Mesenchymal stem cell (in vitro differentiated cells and primary cell): ENCODE measurements around the gene FAM78A.
A peak's percentile ranks its signal among the peaks of the same experiment; 100 is the strongest.

Source experiments
- DNase-seq: peaks from one replicate; pipeline ENCODE4 v3.0.0-alpha.2; 2013
- H2AFZ ChIP-seq: one replicate; pipeline ENCODE4 v1.6.1; 2013; ENCODE audit warnings: low read depth, mild to moderate bottlenecking, control low read depth, inconsistent platforms, low read length, moderate library complexity
- H2AK5ac ChIP-seq: 2 replicates; pipeline ENCODE4 v1.6.1; 2013; ENCODE audit warnings: low read length, moderate library complexity, mild to moderate bottlenecking, inconsistent platforms; ENCODE audit not compliant: severe bottlenecking
- H2BK120ac ChIP-seq: one replicate; pipeline ENCODE4 v1.6.1; 2013; ENCODE audit warnings: low read depth, mild to moderate bottlenecking, inconsistent platforms, low read length, moderate library complexity
- H2BK12ac ChIP-seq, 2 experiments: one replicate each; pipeline ENCODE4 v1.6.1; 2013; ENCODE audit warnings: inconsistent platforms in 2 of 2, low read length in 2 of 2, mild to moderate bottlenecking in 2 of 2, moderate library complexity in 2 of 2, control low read depth in 1 of 2
- H2BK15ac ChIP-seq: one replicate; pipeline ENCODE4 v1.6.1; 2013; ENCODE audit warnings: mild to moderate bottlenecking, low read depth, inconsistent platforms; ENCODE audit not compliant: poor library complexity, severe bottlenecking
- H2BK5ac ChIP-seq: 2 replicates; pipeline ENCODE4 v1.6.1; 2013; ENCODE audit warnings: low read depth, mild to moderate bottlenecking, low read length, control low read depth, inconsistent platforms; ENCODE audit not compliant: poor library complexity, severe bottlenecking
- H3K14ac ChIP-seq, 2 experiments: one replicate each; pipeline ENCODE4 v1.6.1; 2013; ENCODE audit warnings: inconsistent platforms in 2 of 2, low read length in 2 of 2, control low read depth in 1 of 2, mild to moderate bottlenecking in 1 of 2, moderate library complexity in 1 of 2
- H3K18ac ChIP-seq, 2 experiments: one replicate each; pipeline ENCODE4 v1.6.1; 2013; ENCODE audit warnings: inconsistent platforms in 2 of 2, low read length in 2 of 2, control low read depth in 1 of 2, low read depth in 1 of 2, mild to moderate bottlenecking in 1 of 2
- H3K23ac ChIP-seq, 2 experiments: one replicate each; pipeline ENCODE4 v1.6.1; 2013; ENCODE audit warnings: inconsistent platforms in 2 of 2, low read length in 2 of 2, mild to moderate bottlenecking in 2 of 2, moderate library complexity in 2 of 2, control low read depth in 1 of 2
- H3K27ac ChIP-seq: 2 replicates; pipeline ENCODE4 v1.5.1; 2013; ENCODE audit warnings: mild to moderate bottlenecking, moderate library complexity, low read length, control low read depth, inconsistent platforms; ENCODE audit not compliant: poor library complexity, severe bottlenecking
- H3K27me3 ChIP-seq, 2 experiments: 2 replicates each; pipeline versions ENCODE4 v1.6.1 to v1.7.0; 2013; ENCODE audit warnings: low read length in 2 of 2, mild to moderate bottlenecking in 2 of 2, moderate library complexity in 2 of 2, control low read depth in 1 of 2, inconsistent platforms in 1 of 2; ENCODE audit not compliant: control insufficient read depth in 1 of 2, insufficient read depth in 1 of 2
- H3K36me3 ChIP-seq, 2 experiments: 2 replicates each; pipeline versions ENCODE4 v1.6.1 to v1.7.0; 2013; ENCODE audit warnings: low read length in 2 of 2, control low read depth in 1 of 2, inconsistent platforms in 1 of 2, low read depth in 1 of 2, mild to moderate bottlenecking in 1 of 2; ENCODE audit not compliant: insufficient read depth in 2 of 2, control insufficient read depth in 1 of 2
- H3K4ac ChIP-seq, 2 experiments: one replicate each; pipeline ENCODE4 v1.6.1; 2013; ENCODE audit warnings: inconsistent platforms in 2 of 2, low read length in 2 of 2, mild to moderate bottlenecking in 2 of 2, moderate library complexity in 2 of 2, control low read depth in 1 of 2, low read depth in 1 of 2
- H3K4me1 ChIP-seq: 2 replicates; pipeline ENCODE4 v1.6.1; 2013; ENCODE audit warnings: low read depth, low read length, control low read depth; ENCODE audit not compliant: control insufficient read depth, insufficient read depth
- H3K4me2 ChIP-seq: 2 replicates; pipeline ENCODE4 v1.6.1; 2013; ENCODE audit warnings: low read length, mild to moderate bottlenecking, inconsistent platforms; ENCODE audit not compliant: poor library complexity, severe bottlenecking
- H3K4me3 ChIP-seq, 2 experiments: 2 replicates each; pipeline versions ENCODE4 v1.5.1 to v1.7.0; 2013; ENCODE audit warnings: low read length in 2 of 2, mild to moderate bottlenecking in 2 of 2, control low read depth in 1 of 2, low read depth in 1 of 2; ENCODE audit not compliant: insufficient read depth in 1 of 2
- H3K79me1 ChIP-seq: replicated peaks from 2 replicates; pipeline ENCODE4 v1.6.1; 2013; ENCODE audit warnings: mild to moderate bottlenecking, control low read depth, low read length, inconsistent platforms; ENCODE audit not compliant: poor library complexity, severe bottlenecking
- H3K9ac ChIP-seq: 2 replicates; pipeline ENCODE4 v1.7.0; 2013; ENCODE audit warnings: mild to moderate bottlenecking, low read length, moderate library complexity
- H3K9me3 ChIP-seq: 2 replicates; pipeline ENCODE4 v1.7.0; 2013; ENCODE audit warnings: mild to moderate bottlenecking, low read length; ENCODE audit not compliant: control insufficient read depth
- H4K8ac ChIP-seq: one replicate; pipeline ENCODE4 v1.6.1; 2013; ENCODE audit warnings: inconsistent platforms, mild to moderate bottlenecking, low read length, moderate library complexity
- H4K91ac ChIP-seq: one replicate; pipeline ENCODE4 v1.6.1; 2013; ENCODE audit warnings: mild to moderate bottlenecking, low read length, inconsistent platforms
- WGBS: methylation state at CpG from one replicate; pipeline ENCODE4 v1.1.7; 2013; ENCODE audit warnings: mixed read lengths; 5-methylcytosine and 5-hydroxymethylcytosine counted together

Gene FAM78A

GRCh38 chr9:131240047-131240921, 36.0 kb downstream of the FAM78A start:
- no peak for DNase-seq
- no peak overlapping the region for H2BK12ac ChIP-seq
- H3K14ac ChIP-seq, result no peak overlapping the region
- no peak overlapping the region for H4K8ac ChIP-seq
- no peak overlapping the region for H3K23ac ChIP-seq
- no peak overlapping the region for H2AK5ac ChIP-seq
- 69% methylated on average over 22 of the region's 22 CpGs for WGBS
- peaks cover 10 to 12% of the 10 kb centered on the region in 2 experiments for H3K36me3 ChIP-seq
- H3K9ac ChIP-seq, result no peak overlapping the region
- H3K4me2 ChIP-seq, result no peak overlapping the region
- H3K27ac ChIP-seq, result no peak overlapping the region
- peaks cover 0 to 18% of the 10 kb centered on the region in 2 experiments for H3K27me3 ChIP-seq
- H2AFZ ChIP-seq, result no peak overlapping the region
- H2BK15ac ChIP-seq, result no peak overlapping the region
- H3K4me1 ChIP-seq, result peaks cover 16% of the 10 kb centered on the region
- no peak overlapping the region for H2BK5ac ChIP-seq
- no peak overlapping the region for H3K4me3 ChIP-seq
- H4K91ac ChIP-seq, result no peak overlapping the region
- H2BK120ac ChIP-seq, result no peak overlapping the region
- peak overlapping the region in 1 of 2 experiments; percentile 28 for H3K18ac ChIP-seq
- H3K79me1 ChIP-seq, result no peaks in the 10 kb centered on the region
- H3K9me3 ChIP-seq, result peaks cover 3% of the 10 kb centered on the region
- H3K4ac ChIP-seq, result no peak overlapping the region

DNA sequence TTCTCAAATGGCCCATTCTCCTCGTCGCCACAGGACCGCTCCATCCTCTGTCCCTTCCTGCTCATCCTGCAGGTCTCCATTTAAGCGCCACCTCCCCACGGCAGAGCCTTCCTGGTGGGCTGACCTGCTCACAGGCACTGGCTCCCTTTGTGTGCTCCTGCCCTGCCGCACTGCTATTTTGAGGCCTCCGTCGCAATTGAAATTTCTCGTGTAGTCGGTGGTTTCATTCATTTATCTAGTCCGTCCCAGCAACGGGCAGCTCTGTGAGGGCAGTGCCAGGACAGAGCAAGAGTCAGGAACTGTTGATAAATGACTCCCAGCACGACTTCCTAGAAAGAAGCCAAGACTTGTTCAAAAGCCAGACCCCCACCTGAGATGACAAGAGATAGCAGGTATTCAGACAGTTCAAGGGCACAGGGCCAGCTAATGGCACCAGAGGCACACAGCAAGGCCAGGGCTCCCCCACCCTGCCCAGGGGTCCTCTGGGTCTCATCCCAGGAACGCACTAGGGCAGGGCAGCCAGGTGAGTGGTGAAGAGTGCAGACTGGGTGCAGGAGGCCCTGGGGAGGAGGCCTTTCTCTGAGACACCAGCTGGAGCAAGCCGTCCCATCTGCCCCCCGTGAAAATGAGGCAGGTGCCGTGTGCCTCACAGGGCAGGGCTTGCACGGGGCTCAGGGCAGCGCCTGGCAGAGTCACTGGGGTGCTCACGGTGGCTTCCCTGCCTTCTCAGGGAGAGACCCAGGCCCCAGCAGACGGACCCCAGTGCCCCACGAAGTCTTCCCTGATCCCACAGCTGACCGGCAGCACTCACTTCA, 36.9 kb downstream of the FAM78A start:
- no peak overlapping the region for H2BK120ac ChIP-seq
- no peak for DNase-seq
- H2AK5ac ChIP-seq, result peak overlapping the region; percentile 41
- H3K4ac ChIP-seq, result peak overlapping the region in 1 of 2 experiments; percentile 60
- H3K4me3 ChIP-seq, result no peak overlapping the region
- no peak overlapping the region for H2BK5ac ChIP-seq
- H3K4me2 ChIP-seq, result no peak overlapping the region
- H3K9me3 ChIP-seq, result peaks cover 3% of the 10 kb centered on the region
- peak overlapping the region in 1 of 2 experiments; percentile 58 for H2BK12ac ChIP-seq
- peaks cover 19% of the 10 kb centered on the region in 2 experiments for H3K36me3 ChIP-seq
- peak overlapping the region in 1 of 2 experiments; percentile 37 for H3K18ac ChIP-seq
- no peak overlapping the region for H2AFZ ChIP-seq
- H2BK15ac ChIP-seq, result peak overlapping the region; percentile 73
- H3K27ac ChIP-seq, result no peak overlapping the region
- peak overlapping the region; percentile 97 for H4K8ac ChIP-seq
- no peak overlapping the region for H3K14ac ChIP-seq
- 92% methylated on average over 23 of the region's 23 CpGs for WGBS
- H3K27me3 ChIP-seq, result peaks cover 0 to 18% of the 10 kb centered on the region in 2 experiments
- H3K4me1 ChIP-seq, result peaks cover 16% of the 10 kb centered on the region
- H3K23ac ChIP-seq, result no peak overlapping the region
- no peak overlapping the region for H3K9ac ChIP-seq
- no peaks in the 10 kb centered on the region for H3K79me1 ChIP-seq
- H4K91ac ChIP-seq, result peak overlapping the region; percentile 72

- Histone ChIP-seq H2BK15ac (peak overlapping the region; percentile 36), H3K4me2 (no peak overlapping the region), H3K4me3 (peak overlapping the region in 1 of 2 experiments; percentile 42), H3K4ac (peak overlapping the region; percentile 2 to 90), H4K91ac (peak overlapping the region; percentile 87), H3K4me1 (peaks cover 16% of the 10 kb centered on the region), H3K9me3 (peaks cover 3% of the 10 kb centered on the region), H3K9ac (peak overlapping the region; percentile 68), H3K27me3 (peaks cover 0 to 18% of the 10 kb centered on the region in 2 experiments), H3K23ac (no peak overlapping the region), H3K18ac (peak overlapping the region; percentile 42 to 78), H3K27ac (peak overlapping the region; percentile 38), H2AFZ (peak overlapping the region; percentile 58), H4K8ac (peak overlapping the region; percentile 97), H3K79me1 (no peaks in the 10 kb centered on the region), H2BK120ac (peak overlapping the region; percentile 23), H2BK5ac (no peak overlapping the region), H3K14ac (no peak overlapping the region), H2AK5ac (no peak overlapping the region), H2BK12ac (peak overlapping the region; percentile 28 to 57), H3K36me3 (peaks cover 27% of the 10 kb centered on the region in 2 experiments)
- WGBS, result 69% methylated on average over 23 of the region's 23 CpGs
- DNase-seq, result peak; percentile 53
These were observed 37.8 kb downstream of the FAM78A start for GRCh38 chr9:131238402-131239021.
